T-helper 1 cell treated with Interleukin-12 subunit alpha and Interleukin-12 subunit beta and Interleukin-4 antibody, amounts not matched to agents 30 μg/mL and 1 μg/mL, for 36 hours (primary cell): ENCODE measurements around the gene EPHA8.

Source experiments
- H3K27ac Mint-ChIP-seq: one replicate; pipeline ENCODE4 v1.8.0; 2021; ENCODE audit warnings: mild to moderate bottlenecking, mixed read lengths
- H3K27me3 Mint-ChIP-seq: one replicate; pipeline ENCODE4 v1.8.0; 2021; ENCODE audit warnings: low read depth, mixed read lengths
- H3K36me3 Mint-ChIP-seq: one replicate; pipeline ENCODE4 v1.8.0; 2021; ENCODE audit warnings: low read depth, mixed read lengths
- H3K4me1 Mint-ChIP-seq: one replicate; pipeline ENCODE4 v1.8.0; 2021; ENCODE audit warnings: low read depth, mixed read lengths
- H3K4me3 Mint-ChIP-seq: one replicate; pipeline ENCODE4 v1.8.0; 2021; ENCODE audit warnings: mild to moderate bottlenecking, moderate library complexity, mixed read lengths
- H3K9me3 Mint-ChIP-seq: one replicate; pipeline ENCODE4 v1.8.0; 2021; ENCODE audit warnings: mixed read lengths

EPHA8 gene

GRCh38 chr1:22621761-22622160 is 58.5 kb downstream of the EPHA8 start:
- Mint-ChIP-seq H3K36me3 (no peaks in the 10 kb centered on the region), H3K4me1 (no peaks in the 10 kb centered on the region), H3K27me3 (no peaks in the 10 kb centered on the region), H3K27ac (no peak overlapping the region), H3K9me3 (no peaks in the 10 kb centered on the region), H3K4me3 (no peak overlapping the region)

- H3K4me1 Mint-ChIP-seq: no peaks in the 10 kb centered on the region
- no peaks in the 10 kb centered on the region for H3K9me3 Mint-ChIP-seq
- no peak overlapping the region for H3K4me3 Mint-ChIP-seq
- H3K27me3 Mint-ChIP-seq: peaks cover 15% of the 10 kb centered on the region
- H3K36me3 Mint-ChIP-seq: no peaks in the 10 kb centered on the region
- no peak overlapping the region for H3K27ac Mint-ChIP-seq
Measured at GRCh38 chr1:22625262-22625925, 62.1 kb downstream of the EPHA8 start.

DNA sequence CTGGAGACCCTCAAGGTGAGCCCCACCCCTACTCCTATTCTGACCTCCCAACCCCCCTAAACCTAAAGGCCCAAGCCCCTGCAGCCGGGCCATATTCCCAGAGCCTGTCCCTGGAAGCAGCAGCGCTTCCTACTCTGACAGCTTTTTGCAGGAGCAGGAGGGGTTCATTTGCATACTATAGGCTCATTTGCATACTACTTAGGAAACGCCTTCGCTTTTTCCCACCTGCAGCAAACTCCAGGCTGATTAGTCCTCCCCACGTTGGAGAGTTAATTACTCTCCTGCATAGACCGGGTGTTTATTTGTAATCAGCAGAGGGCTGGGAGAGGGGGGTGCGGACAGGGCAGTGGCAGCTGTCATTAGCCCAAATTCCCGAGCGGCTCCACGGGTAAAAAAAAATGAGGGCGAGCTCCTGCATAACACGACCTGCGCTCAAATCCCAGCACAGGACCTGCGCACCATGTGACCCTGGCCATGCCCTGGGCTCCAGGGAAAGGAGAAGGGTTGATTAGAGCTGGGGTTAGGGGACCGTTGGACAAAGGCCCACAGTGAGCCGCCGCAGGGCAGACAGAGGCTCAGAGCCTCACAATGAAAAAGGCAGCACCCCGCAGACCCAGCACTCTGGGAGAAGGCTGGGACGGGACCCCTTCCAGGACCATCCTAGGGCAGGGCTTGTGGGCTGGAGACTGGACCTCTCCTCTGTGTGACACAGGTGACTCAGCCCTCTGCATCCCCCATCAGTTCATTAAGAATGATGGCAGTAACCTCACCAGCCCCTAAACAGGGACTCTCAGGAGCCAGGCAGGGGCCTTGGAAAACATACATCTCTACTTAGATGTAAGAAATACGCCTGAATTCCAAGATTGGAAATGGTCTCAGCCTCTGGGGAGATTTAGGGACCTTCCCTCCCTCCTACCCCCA is 63.2 kb downstream of the EPHA8 start:
- H3K36me3 Mint-ChIP-seq: no peaks in the 10 kb centered on the region
- H3K4me3 Mint-ChIP-seq: no peak overlapping the region
- no peaks in the 10 kb centered on the region for H3K4me1 Mint-ChIP-seq
- H3K9me3 Mint-ChIP-seq: no peaks in the 10 kb centered on the region
- H3K27ac Mint-ChIP-seq: no peak overlapping the region
- H3K27me3 Mint-ChIP-seq: peaks cover 15% of the 10 kb centered on the region

GRCh38 chr1:22627331-22627730 is 64.0 kb downstream of the EPHA8 start:
- Mint-ChIP-seq H3K4me1 (no peaks in the 10 kb centered on the region), H3K4me3 (no peak overlapping the region), H3K9me3 (no peaks in the 10 kb centered on the region), H3K27me3 (peaks cover 15% of the 10 kb centered on the region), H3K36me3 (no peaks in the 10 kb centered on the region), H3K27ac (no peak overlapping the region)

GRCh38 chr1:22628698-22629444 is 65.6 kb downstream of the EPHA8 start:
- H3K4me3 Mint-ChIP-seq: no peak overlapping the region
- no peaks in the 10 kb centered on the region for H3K4me1 Mint-ChIP-seq
- H3K27me3 Mint-ChIP-seq: peaks cover 19% of the 10 kb centered on the region
- no peak overlapping the region for H3K27ac Mint-ChIP-seq
- H3K36me3 Mint-ChIP-seq: no peaks in the 10 kb centered on the region
- H3K9me3 Mint-ChIP-seq: no peaks in the 10 kb centered on the region

- Mint-ChIP-seq H3K36me3 (no peaks in the 10 kb centered on the region), H3K27me3 (peaks cover 19% of the 10 kb centered on the region), H3K9me3 (no peaks in the 10 kb centered on the region), H3K4me3 (no peak overlapping the region), H3K4me1 (no peaks in the 10 kb centered on the region), H3K27ac (no peak overlapping the region)
Measured at GRCh38 chr1:22629886-22630285, 66.6 kb downstream of the EPHA8 start.

DNA sequence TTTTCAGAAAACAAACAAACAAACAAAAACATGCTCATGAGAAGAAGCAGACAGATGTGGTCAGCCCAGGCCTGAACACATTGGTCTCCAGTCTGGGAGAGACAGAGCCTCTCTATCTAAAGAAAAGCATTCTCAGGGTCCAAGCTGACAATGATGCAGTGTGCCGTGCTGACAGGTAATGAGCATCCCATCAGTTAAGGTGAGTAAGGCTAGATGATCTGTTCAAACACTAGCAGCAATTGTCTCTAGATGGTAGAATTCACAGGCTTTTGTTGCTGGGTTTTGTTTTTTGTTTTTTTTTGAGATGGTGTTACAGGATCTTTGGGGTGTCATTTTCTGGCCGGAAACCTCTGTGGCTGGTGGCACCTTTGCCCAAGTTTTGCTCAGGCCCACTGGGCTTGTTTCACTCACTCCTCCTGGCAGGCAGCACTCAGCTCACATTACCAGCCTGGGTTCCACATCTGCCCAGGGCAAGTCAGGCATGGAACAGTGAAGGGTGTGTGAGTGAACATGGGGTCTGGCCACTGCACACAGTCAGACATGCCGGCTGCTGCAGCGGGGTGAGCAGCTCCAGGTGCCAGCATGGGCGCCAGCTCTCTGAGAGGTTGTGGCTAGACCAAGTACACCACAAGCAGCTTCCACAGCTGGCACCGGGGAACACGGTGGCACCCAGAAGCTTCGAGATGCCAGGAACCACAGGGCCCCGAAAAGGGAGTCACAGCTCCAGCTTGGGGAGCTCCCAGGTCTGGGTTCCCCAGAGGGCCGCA is 70.6 kb downstream of the EPHA8 start:
- Mint-ChIP-seq H3K36me3 (no peaks in the 10 kb centered on the region), H3K27me3 (peaks cover 14% of the 10 kb centered on the region), H3K4me3 (no peak overlapping the region), H3K9me3 (no peaks in the 10 kb centered on the region), H3K27ac (no peak overlapping the region), H3K4me1 (no peaks in the 10 kb centered on the region)

DNA sequence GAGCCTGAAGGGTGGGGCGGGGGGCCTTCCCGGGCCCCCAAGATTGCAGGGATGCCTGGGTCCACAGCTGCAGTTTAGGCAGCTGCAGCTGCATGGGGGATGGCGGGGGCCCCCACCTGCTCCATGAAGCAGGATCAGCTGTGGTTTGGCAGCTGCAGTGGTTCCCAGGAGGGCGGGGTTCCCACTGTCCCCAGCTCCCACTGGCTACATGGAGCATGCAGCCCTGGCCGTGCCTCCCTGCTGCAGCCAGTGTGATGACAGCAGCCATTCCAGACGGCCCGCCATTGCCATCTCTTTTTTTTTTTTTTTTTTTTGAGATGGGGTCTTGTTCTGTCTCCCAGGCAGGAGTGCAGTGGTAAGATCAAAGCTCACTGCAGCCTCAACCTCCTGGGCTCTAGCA is 72.1 kb downstream of the EPHA8 start:
- Mint-ChIP-seq H3K36me3 (no peaks in the 10 kb centered on the region), H3K4me3 (no peak overlapping the region), H3K27me3 (peaks cover 4% of the 10 kb centered on the region), H3K9me3 (no peaks in the 10 kb centered on the region), H3K27ac (no peak overlapping the region), H3K4me1 (no peaks in the 10 kb centered on the region)

GRCh38 chr1:22636353-22636752 is 73.1 kb downstream of the EPHA8 start, which contains the start of gene C1QA:
TSS of gene C1QA (plus strand) at chr1:22636628. CDS start at chr1:22637617, 989 bp downstream.
- H3K9me3 Mint-ChIP-seq: no peaks in the 10 kb centered on the region
- H3K36me3 Mint-ChIP-seq: no peaks in the 10 kb centered on the region
- no peak within 1 kb of the TSS for H3K27ac Mint-ChIP-seq
- H3K27me3 Mint-ChIP-seq: peaks cover 4% of the 10 kb centered on the region
- H3K4me1 Mint-ChIP-seq: no peaks in the 10 kb centered on the region
- no peak within 1 kb of the TSS for H3K4me3 Mint-ChIP-seq

DNA sequence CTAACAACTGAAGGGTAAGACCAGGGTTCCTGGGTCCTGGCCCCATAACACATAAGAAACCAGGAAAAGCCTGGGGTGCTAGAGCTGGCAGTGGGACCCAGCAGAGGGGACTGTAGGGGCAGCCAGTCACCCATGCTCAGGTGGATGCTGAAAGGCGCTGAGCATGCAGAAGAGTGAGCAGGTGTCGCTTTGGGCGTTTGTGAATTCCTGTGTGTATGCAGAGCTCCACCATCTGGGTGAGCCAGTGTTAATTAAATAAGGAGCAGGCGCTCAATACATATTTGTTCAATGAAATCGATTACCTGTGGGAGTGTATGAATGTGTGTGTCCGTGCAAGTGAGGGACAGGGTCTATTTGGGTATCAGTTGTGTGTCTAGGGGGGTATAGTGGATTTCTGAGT is 73.6 kb downstream of the EPHA8 start:
- H3K4me3 Mint-ChIP-seq: no peak overlapping the region
- peaks cover 4% of the 10 kb centered on the region for H3K27me3 Mint-ChIP-seq
- no peaks in the 10 kb centered on the region for H3K9me3 Mint-ChIP-seq
- no peaks in the 10 kb centered on the region for H3K4me1 Mint-ChIP-seq
- no peak overlapping the region for H3K27ac Mint-ChIP-seq
- no peaks in the 10 kb centered on the region for H3K36me3 Mint-ChIP-seq

DNA sequence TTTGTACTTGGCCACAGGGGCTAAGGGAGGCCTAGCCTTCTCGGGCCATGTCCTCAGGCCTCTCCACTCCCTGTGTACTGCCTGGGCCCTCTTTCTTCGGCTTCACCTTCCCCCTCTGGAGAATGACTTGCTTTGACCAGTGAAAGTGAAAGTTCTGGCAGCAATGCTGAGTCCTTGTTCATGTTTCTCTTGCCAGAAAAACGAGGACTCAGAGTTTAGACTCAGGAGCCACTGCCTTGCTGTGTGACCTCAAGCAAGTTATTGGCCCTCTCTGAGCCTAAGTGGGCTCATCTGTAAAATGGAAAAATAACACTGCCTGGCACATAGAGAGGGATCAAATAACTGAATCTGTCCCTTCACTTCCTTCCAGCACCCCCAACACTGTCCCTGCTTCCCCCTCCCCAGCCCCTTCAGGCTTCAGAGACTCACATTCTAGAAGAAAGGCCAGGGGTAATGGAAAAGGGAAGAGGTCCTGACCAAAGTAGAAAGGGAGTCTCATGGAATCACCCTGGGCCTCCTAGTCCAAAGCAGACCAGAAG is 74.7 kb downstream of the EPHA8 start:
- no peak overlapping the region for H3K27ac Mint-ChIP-seq
- H3K9me3 Mint-ChIP-seq: no peaks in the 10 kb centered on the region
- H3K27me3 Mint-ChIP-seq: peaks cover 4% of the 10 kb centered on the region
- H3K36me3 Mint-ChIP-seq: no peaks in the 10 kb centered on the region
- no peak overlapping the region for H3K4me3 Mint-ChIP-seq
- no peaks in the 10 kb centered on the region for H3K4me1 Mint-ChIP-seq

- H3K4me3 Mint-ChIP-seq: no peak overlapping the region
- H3K9me3 Mint-ChIP-seq: no peaks in the 10 kb centered on the region
- H3K36me3 Mint-ChIP-seq: no peaks in the 10 kb centered on the region
- no peaks in the 10 kb centered on the region for H3K4me1 Mint-ChIP-seq
- no peak overlapping the region for H3K27ac Mint-ChIP-seq
- H3K27me3 Mint-ChIP-seq: peaks cover under 1% of the 10 kb centered on the region
Measured at GRCh38 chr1:22638476-22639234, 75.4 kb downstream of the EPHA8 start.

DNA sequence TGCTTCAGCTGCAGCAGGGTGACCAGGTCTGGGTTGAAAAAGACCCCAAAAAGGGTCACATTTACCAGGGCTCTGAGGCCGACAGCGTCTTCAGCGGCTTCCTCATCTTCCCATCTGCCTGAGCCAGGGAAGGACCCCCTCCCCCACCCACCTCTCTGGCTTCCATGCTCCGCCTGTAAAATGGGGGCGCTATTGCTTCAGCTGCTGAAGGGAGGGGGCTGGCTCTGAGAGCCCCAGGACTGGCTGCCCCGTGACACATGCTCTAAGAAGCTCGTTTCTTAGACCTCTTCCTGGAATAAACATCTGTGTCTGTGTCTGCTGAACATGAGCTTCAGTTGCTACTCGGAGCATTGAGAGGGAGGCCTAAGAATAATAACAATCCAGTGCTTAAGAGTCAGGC is 76.0 kb downstream of the EPHA8 start:
- no peaks in the 10 kb centered on the region for H3K9me3 Mint-ChIP-seq
- H3K27ac Mint-ChIP-seq: no peak overlapping the region
- H3K36me3 Mint-ChIP-seq: no peaks in the 10 kb centered on the region
- H3K4me3 Mint-ChIP-seq: no peak overlapping the region
- H3K4me1 Mint-ChIP-seq: no peaks in the 10 kb centered on the region
- H3K27me3 Mint-ChIP-seq: no peaks in the 10 kb centered on the region
